HCT116 (cell line): ENCODE measurements around the gene ATRAID.

ENCODE experiments used
- POLR2A ChIP-seq: IDR thresholded peaks from 2 replicates; pipeline ENCODE4 v1.7.0; 2011; ENCODE audit warnings: borderline replicate concordance; ENCODE audit not compliant: insufficient read depth, insufficient read length; ENCODE audit errors: extremely low read depth
- SIN3A ChIP-seq: IDR thresholded peaks from 2 replicates; pipeline ENCODE4 v1.6.1; 2012; ENCODE audit warnings: low read depth
- TCF7L2 ChIP-seq: IDR thresholded peaks from 2 replicates; pipeline ENCODE4 v1.7.0; 2011; ENCODE audit warnings: borderline replicate concordance, inconsistent platforms; ENCODE audit not compliant: insufficient read depth, insufficient read length; ENCODE audit errors: extremely low read depth
- ZNF274 ChIP-seq: fragments of 200-500 bp; sonication (Bioruptor generic); IDR thresholded peaks from 2 replicates; pipeline ENCODE4 v1.6.1; 2014; ENCODE audit warnings: mild to moderate bottlenecking, low read depth, low read length, inconsistent platforms
- TF ChIP-seq, protein P1 (sequence below), 3 experiments: fragments of 200-600 bp in 1 of 3; sonication (generic) in 1 of 3; IDR thresholded peaks in 2 of 3; conservative IDR thresholded peaks in 1 of 3; 2 replicates each; pipeline ENCODE4 v1.5.1; 2012 to 2017; ENCODE audit warnings: low read depth in 2 of 3, low read length in 2 of 3, antibody characterized with exemption in 1 of 3, borderline replicate concordance in 1 of 3, control low read depth in 1 of 3, mild to moderate bottlenecking in 1 of 3, mixed read lengths in 1 of 3, mixed run types in 1 of 3, moderate library complexity in 1 of 3; ENCODE audit not compliant: insufficient read depth in 1 of 3
- TF ChIP-seq, protein P2 (sequence below): IDR thresholded peaks from 2 replicates; pipeline ENCODE4 v1.6.1; 2012; ENCODE audit warnings: low read depth

DNA sequence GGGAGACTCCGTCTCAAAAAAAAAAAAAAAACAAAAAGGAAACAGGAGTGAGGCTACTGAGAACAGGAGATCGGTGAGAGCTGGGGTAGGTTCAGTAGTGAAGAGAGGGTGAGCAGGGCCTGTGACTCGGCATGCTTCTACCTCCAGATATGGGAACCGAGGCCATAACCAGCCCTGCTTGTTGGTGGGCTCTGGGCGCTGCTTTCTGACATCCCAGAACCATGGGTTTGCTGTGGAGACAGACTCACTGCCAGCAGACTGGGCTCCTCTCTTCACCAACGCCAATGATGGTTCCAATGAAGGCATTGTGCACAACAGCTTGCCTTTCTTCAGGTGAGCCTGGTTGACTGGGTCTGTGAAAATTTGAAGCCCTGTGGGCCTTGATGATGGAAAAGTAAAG, 11.6 kb downstream of the ATRAID start:
- TF ChIP-seq POLR2A (no peak), ZNF274 (no peak), TCF7L2 (no peak), SIN3A (no peak)
- TF ChIP-seq, protein P1, sequence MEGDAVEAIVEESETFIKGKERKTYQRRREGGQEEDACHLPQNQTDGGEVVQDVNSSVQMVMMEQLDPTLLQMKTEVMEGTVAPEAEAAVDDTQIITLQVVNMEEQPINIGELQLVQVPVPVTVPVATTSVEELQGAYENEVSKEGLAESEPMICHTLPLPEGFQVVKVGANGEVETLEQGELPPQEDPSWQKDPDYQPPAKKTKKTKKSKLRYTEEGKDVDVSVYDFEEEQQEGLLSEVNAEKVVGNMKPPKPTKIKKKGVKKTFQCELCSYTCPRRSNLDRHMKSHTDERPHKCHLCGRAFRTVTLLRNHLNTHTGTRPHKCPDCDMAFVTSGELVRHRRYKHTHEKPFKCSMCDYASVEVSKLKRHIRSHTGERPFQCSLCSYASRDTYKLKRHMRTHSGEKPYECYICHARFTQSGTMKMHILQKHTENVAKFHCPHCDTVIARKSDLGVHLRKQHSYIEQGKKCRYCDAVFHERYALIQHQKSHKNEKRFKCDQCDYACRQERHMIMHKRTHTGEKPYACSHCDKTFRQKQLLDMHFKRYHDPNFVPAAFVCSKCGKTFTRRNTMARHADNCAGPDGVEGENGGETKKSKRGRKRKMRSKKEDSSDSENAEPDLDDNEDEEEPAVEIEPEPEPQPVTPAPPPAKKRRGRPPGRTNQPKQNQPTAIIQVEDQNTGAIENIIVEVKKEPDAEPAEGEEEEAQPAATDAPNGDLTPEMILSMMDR (IDR thresholded peaks at IDR 0.05 in 2 of 3, conservative IDR thresholded peaks at IDR 0.05 in 1 of 3; ENCODE audit: borderline replicate concordance in 1 of 3, insufficient read depth in 1 of 3, low read depth in 2 of 3, low read length in 2 of 3), result no peak
- TF ChIP-seq, protein P2, sequence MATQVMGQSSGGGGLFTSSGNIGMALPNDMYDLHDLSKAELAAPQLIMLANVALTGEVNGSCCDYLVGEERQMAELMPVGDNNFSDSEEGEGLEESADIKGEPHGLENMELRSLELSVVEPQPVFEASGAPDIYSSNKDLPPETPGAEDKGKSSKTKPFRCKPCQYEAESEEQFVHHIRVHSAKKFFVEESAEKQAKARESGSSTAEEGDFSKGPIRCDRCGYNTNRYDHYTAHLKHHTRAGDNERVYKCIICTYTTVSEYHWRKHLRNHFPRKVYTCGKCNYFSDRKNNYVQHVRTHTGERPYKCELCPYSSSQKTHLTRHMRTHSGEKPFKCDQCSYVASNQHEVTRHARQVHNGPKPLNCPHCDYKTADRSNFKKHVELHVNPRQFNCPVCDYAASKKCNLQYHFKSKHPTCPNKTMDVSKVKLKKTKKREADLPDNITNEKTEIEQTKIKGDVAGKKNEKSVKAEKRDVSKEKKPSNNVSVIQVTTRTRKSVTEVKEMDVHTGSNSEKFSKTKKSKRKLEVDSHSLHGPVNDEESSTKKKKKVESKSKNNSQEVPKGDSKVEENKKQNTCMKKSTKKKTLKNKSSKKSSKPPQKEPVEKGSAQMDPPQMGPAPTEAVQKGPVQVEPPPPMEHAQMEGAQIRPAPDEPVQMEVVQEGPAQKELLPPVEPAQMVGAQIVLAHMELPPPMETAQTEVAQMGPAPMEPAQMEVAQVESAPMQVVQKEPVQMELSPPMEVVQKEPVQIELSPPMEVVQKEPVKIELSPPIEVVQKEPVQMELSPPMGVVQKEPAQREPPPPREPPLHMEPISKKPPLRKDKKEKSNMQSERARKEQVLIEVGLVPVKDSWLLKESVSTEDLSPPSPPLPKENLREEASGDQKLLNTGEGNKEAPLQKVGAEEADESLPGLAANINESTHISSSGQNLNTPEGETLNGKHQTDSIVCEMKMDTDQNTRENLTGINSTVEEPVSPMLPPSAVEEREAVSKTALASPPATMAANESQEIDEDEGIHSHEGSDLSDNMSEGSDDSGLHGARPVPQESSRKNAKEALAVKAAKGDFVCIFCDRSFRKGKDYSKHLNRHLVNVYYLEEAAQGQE, result no peak
